ENCODE measurements around the gene GTF2E1.

GTF2E1 gene

GRCh38 chr3:120710369-120710768 lies 32.2 kb upstream of the GTF2E1 start:
- TF ChIP-seq ZNF830 (tag by site-specific recombination; IDR thresholded peaks at IDR 0.05; ENCODE audit: low read depth) (no peak), KLF16 (tag by site-specific recombination; IDR thresholded peaks at IDR 0.05) (no peak), ZNF580 (tag by site-specific recombination; IDR thresholded peaks at IDR 0.05) (no peak), TCF7L2 (IDR thresholded peaks at IDR 0.05; ENCODE audit: borderline replicate concordance, low read depth, low read length) (no peak), GLI2 (tag by site-specific recombination; IDR thresholded peaks at IDR 0.05; ENCODE audit: borderline replicate concordance, low read depth) (no peak), GFI1B (tag by site-specific recombination; IDR thresholded peaks at IDR 0.05) (no peak), YY2 (tag by site-specific recombination; IDR thresholded peaks at IDR 0.05) (no peak), ZNF239 (tag by site-specific recombination; IDR thresholded peaks at IDR 0.05) (no peak), ZNF146 (tag by site-specific recombination; IDR thresholded peaks at IDR 0.05) (no peak), ZNF837 (tag by site-specific recombination; IDR thresholded peaks at IDR 0.05) (no peak)
- TF ChIP-seq, protein P1, sequence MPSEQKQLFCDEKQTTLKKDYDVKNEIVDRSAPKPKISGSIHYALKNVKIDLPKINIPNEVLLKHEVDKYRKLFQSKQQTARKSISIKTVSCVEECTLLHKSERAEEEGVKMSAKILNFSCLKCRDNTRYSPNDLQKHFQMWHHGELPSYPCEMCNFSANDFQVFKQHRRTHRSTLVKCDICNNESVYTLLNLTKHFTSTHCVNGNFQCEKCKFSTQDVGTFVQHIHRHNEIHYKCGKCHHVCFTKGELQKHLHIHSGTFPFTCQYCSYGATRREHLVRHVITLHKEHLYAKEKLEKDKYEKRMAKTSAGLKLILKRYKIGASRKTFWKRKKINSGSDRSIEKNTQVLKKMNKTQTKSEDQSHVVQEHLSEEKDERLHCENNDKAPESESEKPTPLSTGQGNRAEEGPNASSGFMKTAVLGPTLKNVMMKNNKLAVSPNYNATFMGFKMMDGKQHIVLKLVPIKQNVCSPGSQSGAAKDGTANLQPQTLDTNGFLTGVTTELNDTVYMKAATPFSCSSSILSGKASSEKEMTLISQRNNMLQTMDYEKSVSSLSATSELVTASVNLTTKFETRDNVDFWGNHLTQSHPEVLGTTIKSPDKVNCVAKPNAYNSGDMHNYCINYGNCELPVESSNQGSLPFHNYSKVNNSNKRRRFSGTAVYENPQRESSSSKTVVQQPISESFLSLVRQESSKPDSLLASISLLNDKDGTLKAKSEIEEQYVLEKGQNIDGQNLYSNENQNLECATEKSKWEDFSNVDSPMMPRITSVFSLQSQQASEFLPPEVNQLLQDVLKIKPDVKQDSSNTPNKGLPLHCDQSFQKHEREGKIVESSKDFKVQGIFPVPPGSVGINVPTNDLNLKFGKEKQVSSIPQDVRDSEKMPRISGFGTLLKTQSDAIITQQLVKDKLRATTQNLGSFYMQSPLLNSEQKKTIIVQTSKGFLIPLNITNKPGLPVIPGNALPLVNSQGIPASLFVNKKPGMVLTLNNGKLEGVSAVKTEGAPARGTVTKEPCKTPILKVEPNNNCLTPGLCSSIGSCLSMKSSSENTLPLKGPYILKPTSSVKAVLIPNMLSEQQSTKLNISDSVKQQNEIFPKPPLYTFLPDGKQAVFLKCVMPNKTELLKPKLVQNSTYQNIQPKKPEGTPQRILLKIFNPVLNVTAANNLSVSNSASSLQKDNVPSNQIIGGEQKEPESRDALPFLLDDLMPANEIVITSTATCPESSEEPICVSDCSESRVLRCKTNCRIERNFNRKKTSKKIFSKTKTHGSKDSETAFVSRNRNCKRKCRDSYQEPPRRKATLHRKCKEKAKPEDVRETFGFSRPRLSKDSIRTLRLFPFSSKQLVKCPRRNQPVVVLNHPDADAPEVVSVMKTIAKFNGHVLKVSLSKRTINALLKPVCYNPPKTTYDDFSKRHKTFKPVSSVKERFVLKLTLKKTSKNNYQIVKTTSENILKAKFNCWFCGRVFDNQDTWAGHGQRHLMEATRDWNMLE (tag by site-specific recombination; conservative IDR thresholded peaks at IDR 0.05; ENCODE audit: low read depth) = no peak
- Histone ChIP-seq H3K4me1 (ENCODE audit: control insufficient read depth, insufficient read depth, low read length) (no peaks in the 10 kb centered on the region), H3K27ac (ENCODE audit: extremely low read depth, low read depth, low read length) (no peak overlapping the region), H3K36me3 (ENCODE audit: control insufficient read depth in 2 of 2, insufficient read depth in 1 of 2, low read length in 2 of 2) (no peaks in the 10 kb centered on the region), H3K4me3 (ENCODE audit: low read depth, low read length) (no peak overlapping the region), H3K9me3 (ENCODE audit: control insufficient read depth, insufficient read depth, low read depth, low read length) (no peaks in the 10 kb centered on the region)
- ChIA-PET POLR2A (no interaction called here), CTCF (no interaction called here)

DNA sequence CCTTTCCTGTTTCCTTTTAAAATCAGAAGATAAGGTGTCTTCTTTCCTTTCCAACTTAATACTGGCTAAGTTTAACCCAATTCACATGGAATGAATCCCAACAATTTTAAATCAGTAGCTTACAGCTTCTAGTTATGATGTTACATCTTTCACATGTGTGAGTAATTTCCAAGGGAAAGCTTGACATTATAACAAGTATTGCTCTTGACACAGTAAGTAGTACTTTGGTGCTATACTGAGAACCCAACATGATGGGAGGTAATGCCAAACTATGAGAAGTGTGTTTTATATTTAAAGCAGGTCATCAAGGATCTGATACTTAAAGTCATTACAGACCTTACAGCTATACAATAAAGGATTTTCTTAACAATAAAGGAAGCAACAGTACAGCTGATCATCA lies 29.3 kb upstream of the GTF2E1 start:
- Histone ChIP-seq H3K9me3 (ENCODE audit: control insufficient read depth, insufficient read depth, low read depth, low read length) (no peaks in the 10 kb centered on the region), H3K27ac (ENCODE audit: extremely low read depth, low read depth, low read length) (no peak overlapping the region), H3K4me3 (ENCODE audit: low read depth, low read length) (no peak overlapping the region), H3K36me3 (ENCODE audit: control insufficient read depth in 2 of 2, insufficient read depth in 1 of 2, low read length in 2 of 2) (no peaks in the 10 kb centered on the region), H3K4me1 (ENCODE audit: control insufficient read depth, insufficient read depth, low read length) (no peaks in the 10 kb centered on the region)
- ChIA-PET CTCF (no interaction called here), POLR2A (no interaction called here)
- TF ChIP-seq ZNF664 (tag by site-specific recombination; IDR thresholded peaks at IDR 0.05) (no peak), ZSCAN18 (tag by site-specific recombination; IDR thresholded peaks at IDR 0.05) (no peak), ZNF148 (tag by site-specific recombination; IDR thresholded peaks at IDR 0.05; ENCODE audit: borderline replicate concordance) (no peak)
- TF ChIP-seq, protein P2, sequence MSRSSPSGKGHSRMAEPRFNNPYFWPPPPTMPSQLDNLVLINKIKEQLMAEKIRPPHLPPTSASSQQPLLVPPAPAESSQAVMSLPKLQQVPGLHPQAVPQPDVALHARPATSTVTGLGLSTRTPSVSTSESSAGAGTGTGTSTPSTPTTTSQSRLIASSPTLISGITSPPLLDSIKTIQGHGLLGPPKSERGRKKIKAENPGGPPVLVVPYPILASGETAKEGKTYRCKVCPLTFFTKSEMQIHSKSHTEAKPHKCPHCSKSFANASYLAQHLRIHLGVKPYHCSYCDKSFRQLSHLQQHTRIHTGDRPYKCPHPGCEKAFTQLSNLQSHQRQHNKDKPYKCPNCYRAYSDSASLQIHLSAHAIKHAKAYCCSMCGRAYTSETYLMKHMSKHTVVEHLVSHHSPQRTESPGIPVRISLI (tag by site-specific recombination; IDR thresholded peaks at IDR 0.05) = no peak

Measured in HEK293 (cell line).